ENCODE data around the gene SPOUT1. TPM values are rescaled to one million over a fixed set of nuclear protein-coding genes. Genes with fewer than 3 reads are reported as not detected.
"Not testable (repeated sequence)": the region's sequence is repeated elsewhere in the genome, so short reads cannot be mapped to it uniquely, and the experiment has no call there.

The SPOUT1 gene
- total RNA-seq, 1 donor from 2014 or later: 14.0 TPM

GRCh38 chr9:128847803-128848202 lies 18.2 kb upstream of the SPOUT1 start:
- no peak for TF ChIP-seq CTCF (IDR thresholded peaks at IDR 0.05; ENCODE audit: insufficient read depth, low read length, severe bottlenecking)
- FAIRE-seq (no peak), DNase-seq (ENCODE audit: low read depth) (no peak)
- Histone ChIP-seq H3K4me3 (ENCODE audit: low read depth, low read length) (no peak overlapping the region), H3K36me3 (ENCODE audit: control insufficient read depth, insufficient read depth, low read length) (no peaks in the 10 kb centered on the region), H3K27me3 (ENCODE audit: control insufficient read depth, insufficient read depth, low read length) (no peaks in the 10 kb centered on the region)

GRCh38 chr9:128846680-128847030 lies 17.1 kb upstream of the SPOUT1 start:
- DNase-seq (ENCODE audit: low read depth) (no peak), FAIRE-seq (no peak)
- H3K36me3 ChIP-seq (ENCODE audit: control insufficient read depth, insufficient read depth, low read length): no peaks in the 10 kb centered on the region
- TF ChIP-seq CTCF (IDR thresholded peaks at IDR 0.05; ENCODE audit: insufficient read depth, low read length, severe bottlenecking): no peak
- no peaks in the 10 kb centered on the region for H3K27me3 ChIP-seq (ENCODE audit: control insufficient read depth, insufficient read depth, low read length)
- H3K4me3 ChIP-seq (ENCODE audit: low read depth, low read length): no peak overlapping the region

GRCh38 chr9:128845186-128845931 lies 15.8 kb upstream of the SPOUT1 start:
- Histone ChIP-seq H3K27me3 (ENCODE audit: control insufficient read depth, insufficient read depth, low read length) (no peaks in the 10 kb centered on the region), H3K36me3 (ENCODE audit: control insufficient read depth, insufficient read depth, low read length) (no peaks in the 10 kb centered on the region), H3K4me3 (ENCODE audit: low read depth, low read length) (no peak overlapping the region)
- DNase-seq (ENCODE audit: low read depth) (peak; percentile 84), FAIRE-seq (peak; percentile 94)
- peak; percentile 71 for TF ChIP-seq CTCF (IDR thresholded peaks at IDR 0.05; ENCODE audit: insufficient read depth, low read length, severe bottlenecking)

GRCh38 chr9:128843171-128843570 lies 13.6 kb upstream of the SPOUT1 start:
- FAIRE-seq; H3K27me3 ChIP-seq (ENCODE audit: control insufficient read depth, insufficient read depth, low read length); H3K36me3 ChIP-seq (ENCODE audit: control insufficient read depth, insufficient read depth, low read length); DNase-seq (ENCODE audit: low read depth); H3K4me3 ChIP-seq (ENCODE audit: low read depth, low read length): not testable (repeated sequence)

- TF ChIP-seq CTCF (IDR thresholded peaks at IDR 0.05; ENCODE audit: insufficient read depth, low read length, severe bottlenecking): no peak
- FAIRE-seq (no peak), DNase-seq (ENCODE audit: low read depth) (no peak)
- H3K4me3 ChIP-seq (ENCODE audit: low read depth, low read length): no peak overlapping the region
- no peaks in the 10 kb centered on the region for H3K36me3 ChIP-seq (ENCODE audit: control insufficient read depth, insufficient read depth, low read length)
- H3K27me3 ChIP-seq (ENCODE audit: control insufficient read depth, insufficient read depth, low read length): no peaks in the 10 kb centered on the region
These were observed 12.3 kb upstream of the SPOUT1 start for GRCh38 chr9:128841694-128842492.

GRCh38 chr9:128840524-128840923 lies 10.9 kb upstream of the SPOUT1 start:
- Histone ChIP-seq H3K4me3 (ENCODE audit: low read depth, low read length) (no peak overlapping the region), H3K27me3 (ENCODE audit: control insufficient read depth, insufficient read depth, low read length) (no peaks in the 10 kb centered on the region), H3K36me3 (ENCODE audit: control insufficient read depth, insufficient read depth, low read length) (peaks cover 2% of the 10 kb centered on the region)
- no peak for FAIRE-seq
- TF ChIP-seq CTCF (IDR thresholded peaks at IDR 0.05; ENCODE audit: insufficient read depth, low read length, severe bottlenecking): no peak
- no peak for DNase-seq (ENCODE audit: low read depth)
